Lower lobe of right lung (tissue), 2 donors: ENCODE data around the gene GFM2. TPM values are rescaled to one million over a fixed set of nuclear protein-coding genes. Genes with fewer than 3 reads are reported as not detected.

Source experiments
- ATAC-seq, 2 donors: fragments of 200-7000 bp; cut with Tn5 transposase; one replicate each; pipeline ENCODE4 v1.9.1; 2020 to 2022; ENCODE audit warnings: mild to moderate bottlenecking in 2 of 2, moderate library complexity in 2 of 2
- DNase-seq: peaks from one replicate; pipeline ENCODE4 v3.0.0-alpha.2; 2020
- H3K27ac ChIP-seq: fragments of 200-600 bp; one replicate; pipeline ENCODE4 v1.8.0; 2022
- H3K27me3 ChIP-seq: fragments of 200-600 bp; one replicate; pipeline ENCODE4 v1.8.0; 2022; ENCODE audit warnings: low read depth
- H3K36me3 ChIP-seq: fragments of 200-600 bp; one replicate; pipeline ENCODE4 v1.8.0; 2022; ENCODE audit warnings: mild to moderate bottlenecking
- H3K4me1 ChIP-seq: fragments of 200-600 bp; one replicate; pipeline ENCODE4 v1.8.0; 2022
- H3K4me3 ChIP-seq: fragments of 200-600 bp; one replicate; pipeline ENCODE4 v1.8.0; 2022; ENCODE audit warnings: mild to moderate bottlenecking
- H3K9me3 ChIP-seq: fragments of 200-600 bp; one replicate; pipeline ENCODE4 v1.8.0; 2022
- intact Hi-C: fragments of 100-400 bp; cut with DNase I; formaldehyde crosslinking; loops from one replicate; pipeline ENCODE4 v1.11.0; 2022
- long read RNA-seq: library from polyadenylated mRNA; unstranded; transcript quantifications from one replicate; pipeline ENCODE4 v2.0.0, GENCODE V29; 2021
- total RNA-seq: library from RNA; stranded (reverse); fragmentation: NEBNext Ultra II Directional; extraction: Animal tissue kit (Norgen Biotek cat#: 25700); gene quantifications from one replicate; pipeline ENCODE4 v1.2.1, GENCODE V29; 2021
- TF ChIP-seq, protein P1 (sequence below): fragments of 200-600 bp; IDR thresholded peaks from one replicate; pipeline ENCODE4 v1.8.0; 2022; ENCODE audit warnings: antibody characterized with exemption, mild to moderate bottlenecking
- donor health status: DM: no; HTN: yes; CAD: no; lungs with severe emphysema.

Gene GFM2, protein sequence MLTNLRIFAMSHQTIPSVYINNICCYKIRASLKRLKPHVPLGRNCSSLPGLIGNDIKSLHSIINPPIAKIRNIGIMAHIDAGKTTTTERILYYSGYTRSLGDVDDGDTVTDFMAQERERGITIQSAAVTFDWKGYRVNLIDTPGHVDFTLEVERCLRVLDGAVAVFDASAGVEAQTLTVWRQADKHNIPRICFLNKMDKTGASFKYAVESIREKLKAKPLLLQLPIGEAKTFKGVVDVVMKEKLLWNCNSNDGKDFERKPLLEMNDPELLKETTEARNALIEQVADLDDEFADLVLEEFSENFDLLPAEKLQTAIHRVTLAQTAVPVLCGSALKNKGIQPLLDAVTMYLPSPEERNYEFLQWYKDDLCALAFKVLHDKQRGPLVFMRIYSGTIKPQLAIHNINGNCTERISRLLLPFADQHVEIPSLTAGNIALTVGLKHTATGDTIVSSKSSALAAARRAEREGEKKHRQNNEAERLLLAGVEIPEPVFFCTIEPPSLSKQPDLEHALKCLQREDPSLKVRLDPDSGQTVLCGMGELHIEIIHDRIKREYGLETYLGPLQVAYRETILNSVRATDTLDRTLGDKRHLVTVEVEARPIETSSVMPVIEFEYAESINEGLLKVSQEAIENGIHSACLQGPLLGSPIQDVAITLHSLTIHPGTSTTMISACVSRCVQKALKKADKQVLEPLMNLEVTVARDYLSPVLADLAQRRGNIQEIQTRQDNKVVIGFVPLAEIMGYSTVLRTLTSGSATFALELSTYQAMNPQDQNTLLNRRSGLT
- total RNA-seq, result 19.8 TPM
- long read RNA-seq, transcript GFM2-201 (21 exons, 3,249 nt), result major isoform, 27 of 31 reads
- long read RNA-seq, partial matches to known transcripts, result 0 of 31 reads
- long read RNA-seq, other reads (novel, unspliced or antisense), result 3 of 31 reads

DNA sequence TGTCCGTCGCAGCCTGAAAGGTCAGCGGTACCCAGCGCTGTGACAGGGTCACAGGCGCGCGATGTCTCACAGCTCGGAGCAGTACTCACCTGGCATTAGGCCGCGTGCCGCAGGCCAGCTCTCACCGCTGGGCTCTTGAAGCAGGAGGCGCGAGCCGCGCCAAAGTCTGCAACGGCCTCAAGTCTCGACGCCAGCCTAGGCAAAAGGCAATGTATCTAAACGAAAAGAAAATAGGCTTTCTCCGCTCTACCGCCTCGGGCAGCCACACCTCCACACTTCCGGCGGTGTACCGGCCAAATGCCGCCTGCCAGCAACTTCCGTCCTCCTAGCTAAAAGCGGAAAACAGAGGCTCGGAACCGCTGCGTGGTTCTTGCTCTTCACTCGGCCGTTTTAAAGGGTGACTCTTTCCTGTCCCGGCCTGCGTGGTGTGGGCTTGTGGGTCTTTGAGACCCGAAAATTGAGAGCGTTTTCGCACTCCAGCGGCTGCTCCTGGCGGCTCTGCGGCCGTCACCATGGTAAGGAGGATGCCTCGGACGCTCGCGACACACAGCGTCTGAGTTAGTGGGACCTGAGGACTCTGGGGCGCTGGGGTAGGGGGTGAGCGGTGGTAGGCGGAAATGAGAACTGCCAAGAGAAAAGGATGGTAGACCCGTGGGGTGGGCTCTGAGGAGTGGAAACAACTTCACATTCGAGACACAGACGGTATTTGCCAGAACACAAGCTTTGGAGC lies at the start of gene GFM2, which contains the start of gene NSA2:
Gene GFM2 (minus strand): TSS at position 269 of the 730 bp plus-strand sequence. CDS start 3,375 bp downstream, outside the sequence.
Gene NSA2 (plus strand): TSS at position 401 of the 730 bp plus-strand sequence. CDS start 112 bp downstream, at position 513.
- peak within 1 kb of the TSS; percentile 86 for H3K27ac ChIP-seq
- H3K9me3 ChIP-seq, result no peaks in the 10 kb centered on the region
- peaks cover 36% of the 10 kb centered on the region for H3K4me1 ChIP-seq
- H3K36me3 ChIP-seq, result peaks cover 48% of the 10 kb centered on the region
- ATAC-seq, result peak; percentile 99
- H3K27me3 ChIP-seq, result no peaks in the 10 kb centered on the region
- H3K4me3 ChIP-seq, result peak within 1 kb of the TSS; percentile 99
- intact Hi-C loops, result no loop called here
- TF ChIP-seq, protein P1, sequence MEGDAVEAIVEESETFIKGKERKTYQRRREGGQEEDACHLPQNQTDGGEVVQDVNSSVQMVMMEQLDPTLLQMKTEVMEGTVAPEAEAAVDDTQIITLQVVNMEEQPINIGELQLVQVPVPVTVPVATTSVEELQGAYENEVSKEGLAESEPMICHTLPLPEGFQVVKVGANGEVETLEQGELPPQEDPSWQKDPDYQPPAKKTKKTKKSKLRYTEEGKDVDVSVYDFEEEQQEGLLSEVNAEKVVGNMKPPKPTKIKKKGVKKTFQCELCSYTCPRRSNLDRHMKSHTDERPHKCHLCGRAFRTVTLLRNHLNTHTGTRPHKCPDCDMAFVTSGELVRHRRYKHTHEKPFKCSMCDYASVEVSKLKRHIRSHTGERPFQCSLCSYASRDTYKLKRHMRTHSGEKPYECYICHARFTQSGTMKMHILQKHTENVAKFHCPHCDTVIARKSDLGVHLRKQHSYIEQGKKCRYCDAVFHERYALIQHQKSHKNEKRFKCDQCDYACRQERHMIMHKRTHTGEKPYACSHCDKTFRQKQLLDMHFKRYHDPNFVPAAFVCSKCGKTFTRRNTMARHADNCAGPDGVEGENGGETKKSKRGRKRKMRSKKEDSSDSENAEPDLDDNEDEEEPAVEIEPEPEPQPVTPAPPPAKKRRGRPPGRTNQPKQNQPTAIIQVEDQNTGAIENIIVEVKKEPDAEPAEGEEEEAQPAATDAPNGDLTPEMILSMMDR, result no peak
- peak; percentile 95 for DNase-seq

DNA sequence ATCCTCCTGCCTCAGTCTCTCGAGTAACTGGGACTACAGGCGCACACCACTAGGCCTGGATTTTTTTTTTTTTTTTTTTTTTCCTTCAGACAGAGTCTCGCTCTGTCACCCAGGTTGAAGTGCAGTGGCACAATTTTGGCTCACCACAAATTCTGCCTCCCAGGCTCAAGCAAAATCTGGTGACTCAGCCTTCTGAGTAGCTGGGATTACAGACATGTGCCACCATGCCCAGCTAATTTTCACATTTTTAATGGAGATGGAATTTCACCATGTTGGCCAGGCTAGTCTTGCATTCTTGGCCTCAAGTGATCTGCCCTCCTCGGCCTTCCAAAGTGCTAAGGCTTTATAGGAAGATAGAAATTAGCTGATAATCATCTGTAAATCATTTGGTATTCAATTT lies 44.0 kb upstream of the GFM2 start:
- Histone ChIP-seq H3K27ac (no peak overlapping the region), H3K27me3 (no peaks in the 10 kb centered on the region), H3K4me3 (no peak overlapping the region), H3K36me3 (no peaks in the 10 kb centered on the region), H3K9me3 (no peaks in the 10 kb centered on the region), H3K4me1 (no peaks in the 10 kb centered on the region)
- TF ChIP-seq, protein P1, result no peak
- intact Hi-C loops, result no loop called here
- DNase-seq, result no peak
- no peak for ATAC-seq

DNA sequence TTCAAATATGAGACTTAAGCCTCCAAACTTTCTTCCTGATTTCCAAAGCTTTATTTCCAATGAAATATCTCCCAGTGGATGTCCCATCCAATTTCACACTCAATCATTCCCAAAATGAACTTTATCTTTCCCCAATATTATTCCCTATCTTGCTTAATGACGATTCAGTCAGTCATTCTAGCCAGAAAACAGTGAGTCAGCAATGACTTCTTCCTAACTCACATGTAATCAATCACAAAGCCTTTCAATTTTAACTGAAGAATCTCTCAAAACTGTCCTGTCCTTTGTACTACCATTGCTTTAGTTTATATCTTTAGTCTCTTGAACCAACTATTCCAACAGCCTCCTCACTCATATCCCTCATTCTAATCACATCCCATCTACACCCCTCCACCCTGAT lies 35.0 kb upstream of the GFM2 start:
- Histone ChIP-seq H3K9me3 (no peaks in the 10 kb centered on the region), H3K4me1 (no peaks in the 10 kb centered on the region), H3K4me3 (no peak overlapping the region), H3K27me3 (no peaks in the 10 kb centered on the region), H3K27ac (no peak overlapping the region), H3K36me3 (no peaks in the 10 kb centered on the region)
- ATAC-seq (no peak), DNase-seq (no peak)
- TF ChIP-seq, protein P1, result no peak
- intact Hi-C loops, result no loop called here

DNA sequence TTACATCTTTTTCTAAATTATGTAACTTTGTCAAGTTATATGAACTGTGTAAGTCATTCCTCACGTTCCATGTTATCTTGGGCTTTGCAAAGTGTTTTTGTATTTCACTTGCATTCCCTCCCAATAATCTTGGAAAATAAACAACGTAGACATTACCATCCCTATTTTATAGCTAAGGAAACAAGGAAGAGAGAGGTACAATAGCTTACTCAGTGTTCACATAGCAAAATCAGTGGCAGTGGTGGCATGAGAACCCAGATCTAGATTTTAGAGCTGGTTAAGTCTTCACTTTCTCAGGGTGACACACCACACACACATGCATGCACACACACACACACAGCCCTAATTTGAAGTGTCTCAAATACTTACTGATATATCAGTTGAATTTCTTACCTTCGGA lies 34.3 kb upstream of the GFM2 start:
- H3K27ac ChIP-seq, result no peak overlapping the region
- H3K27me3 ChIP-seq, result no peaks in the 10 kb centered on the region
- no peaks in the 10 kb centered on the region for H3K9me3 ChIP-seq
- H3K36me3 ChIP-seq, result no peaks in the 10 kb centered on the region
- DNase-seq, result no peak
- TF ChIP-seq, protein P1, result no peak
- intact Hi-C loops, result no loop called here
- no peaks in the 10 kb centered on the region for H3K4me1 ChIP-seq
- H3K4me3 ChIP-seq, result no peak overlapping the region
- no peak for ATAC-seq
